GM23338 (cell line): ENCODE measurements around the gene PAX3.

Experiments
- CTCF ChIP-seq, 2 experiments: fragments of 200-600 bp in 1 of 2; sonication (generic) in 1 of 2; conservative IDR thresholded peaks; 2 replicates each; pipeline versions ENCODE4 v1.5.1 to v1.6.1; 2016 to 2017; ENCODE audit warnings: antibody characterized with exemption in 2 of 2, low read depth in 2 of 2, mild to moderate bottlenecking in 2 of 2, moderate library complexity in 1 of 2
- ETS1 ChIP-seq: IDR thresholded peaks from 2 replicates; pipeline ENCODE4 v1.6.1; 2016; ENCODE audit warnings: antibody characterized with exemption
- EZH2 ChIP-seq: fragments of 200-600 bp; sonication (generic); IDR thresholded peaks from one replicate; pipeline ENCODE4 v1.8.0; 2017; ENCODE audit warnings: antibody characterized with exemption, mild to moderate bottlenecking, low read depth; ENCODE audit not compliant: unreplicated experiment
- EZH2phosphoT487 ChIP-seq: fragments of 200-600 bp; sonication (generic); IDR thresholded peaks from one replicate; pipeline ENCODE4 v1.8.1; 2018; ENCODE audit warnings: antibody characterized with exemption; ENCODE audit not compliant: unreplicated experiment
- JUNB ChIP-seq: IDR thresholded peaks from one replicate; pipeline ENCODE4 v1.6.1; 2016; ENCODE audit warnings: antibody characterized with exemption; ENCODE audit not compliant: unreplicated experiment
- POLR2AphosphoS5 ChIP-seq: IDR thresholded peaks from 2 replicates; pipeline ENCODE4 v1.6.1; 2016; ENCODE audit warnings: antibody characterized with exemption, low read depth
- REST ChIP-seq: IDR thresholded peaks from one replicate; pipeline ENCODE4 v1.6.1; 2018; ENCODE audit warnings: antibody characterized with exemption; ENCODE audit not compliant: unreplicated experiment

GRCh38 chr2:222309766-222310165 lies 11.0 kb upstream of the PAX3 start:
- TF ChIP-seq CTCF (conservative IDR thresholded peaks at IDR 0.05; ENCODE audit: low read depth in 2 of 2), result no peak
- no peak for TF ChIP-seq EZH2phosphoT487
- TF ChIP-seq ETS1, result no peak
- TF ChIP-seq EZH2, result peak; percentile 11
- no peak for TF ChIP-seq JUNB
- TF ChIP-seq REST, result no peak
- TF ChIP-seq POLR2AphosphoS5, result no peak
